HPDE6-E6E7 (cell line): ENCODE results near the gene PKNOX1.
"Not testable (repeated sequence)": the region's sequence is repeated elsewhere in the genome, so short reads cannot be mapped to it uniquely, and the experiment has no call there.

Experiments used
- DNase-seq: peaks from one replicate; pipeline ENCODE4 v3.0.0; 2011; ENCODE audit warnings: missing footprints; ENCODE audit errors: extremely low spot score

The PKNOX1 gene

DNA sequence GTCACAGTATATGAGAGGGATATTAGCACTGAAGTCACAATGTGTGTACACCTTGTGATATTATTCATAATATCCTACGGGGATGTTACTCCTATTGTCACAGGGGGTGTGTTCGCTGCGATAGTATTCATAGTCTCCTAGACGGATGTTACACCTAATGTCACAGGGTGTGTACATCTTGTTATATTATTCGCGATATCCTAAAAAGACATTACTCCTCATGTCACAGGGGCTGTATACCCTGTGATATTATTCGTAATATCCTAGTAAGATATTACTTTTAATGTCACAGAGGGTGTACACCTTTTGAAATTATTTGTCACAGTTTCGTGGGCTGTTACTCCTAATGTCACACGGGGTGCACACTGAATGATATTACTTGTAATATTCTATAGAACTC lies 23.2 kb upstream of the PKNOX1 start:
- not testable (repeated sequence) for DNase-seq

DNA sequence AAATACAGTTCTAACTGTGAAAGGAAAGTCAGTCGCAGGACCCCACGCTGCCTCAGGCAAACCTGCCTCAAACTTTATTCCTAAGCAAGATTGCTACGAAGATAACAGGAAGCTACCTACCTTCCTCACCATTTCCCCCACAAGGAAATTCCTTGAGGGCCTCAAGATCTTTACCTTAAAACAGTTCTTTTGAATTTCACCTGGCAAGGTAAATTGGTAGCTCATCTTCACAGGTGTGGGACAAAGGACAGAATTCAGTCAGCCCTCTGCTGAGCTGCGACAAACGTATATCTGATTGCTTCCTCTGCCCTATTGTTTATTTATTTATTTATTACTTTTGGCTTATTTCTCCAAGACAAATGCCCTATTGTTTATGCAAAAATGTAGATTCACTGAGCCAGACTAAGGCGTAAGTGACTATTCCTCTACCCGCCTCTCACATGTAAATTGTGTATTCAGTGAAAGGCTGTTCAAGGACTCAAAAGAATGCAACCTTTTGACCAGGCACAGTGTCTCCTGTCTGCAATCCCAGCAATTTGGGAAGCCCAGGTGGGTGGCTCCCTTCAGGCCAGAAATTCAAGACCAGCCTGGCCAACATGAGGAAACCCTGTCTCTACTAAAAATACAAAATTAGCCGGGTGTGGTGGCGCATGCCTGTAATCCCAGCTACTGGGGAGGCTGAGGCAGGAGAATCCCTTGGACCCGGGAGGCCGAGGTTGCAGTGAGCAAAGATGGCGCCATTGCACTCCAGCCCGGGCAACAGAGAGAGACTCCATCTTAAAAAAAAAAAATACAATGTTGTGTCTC lies 17.3 kb upstream of the PKNOX1 start:
- no peak for DNase-seq

DNA sequence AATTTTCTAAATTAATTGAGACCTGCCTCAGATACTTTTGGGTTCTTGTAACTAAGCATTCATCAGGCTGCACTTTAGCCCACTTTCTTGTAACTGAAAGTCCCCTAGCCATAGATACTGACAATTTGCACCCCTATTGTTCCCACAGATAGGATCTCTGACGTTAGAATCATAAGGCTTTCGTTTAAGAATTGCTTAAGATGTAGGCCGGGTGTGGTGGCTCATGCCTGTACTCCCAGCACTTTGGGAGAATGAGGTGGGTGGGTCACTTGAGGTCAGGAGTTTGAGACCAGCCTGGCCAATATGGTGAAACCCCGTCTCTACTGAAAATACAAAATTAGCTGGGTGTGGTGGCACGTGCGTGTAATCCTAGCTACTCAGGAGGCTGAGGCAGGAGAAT lies 16.2 kb upstream of the PKNOX1 start:
- not testable (repeated sequence) for DNase-seq

DNA sequence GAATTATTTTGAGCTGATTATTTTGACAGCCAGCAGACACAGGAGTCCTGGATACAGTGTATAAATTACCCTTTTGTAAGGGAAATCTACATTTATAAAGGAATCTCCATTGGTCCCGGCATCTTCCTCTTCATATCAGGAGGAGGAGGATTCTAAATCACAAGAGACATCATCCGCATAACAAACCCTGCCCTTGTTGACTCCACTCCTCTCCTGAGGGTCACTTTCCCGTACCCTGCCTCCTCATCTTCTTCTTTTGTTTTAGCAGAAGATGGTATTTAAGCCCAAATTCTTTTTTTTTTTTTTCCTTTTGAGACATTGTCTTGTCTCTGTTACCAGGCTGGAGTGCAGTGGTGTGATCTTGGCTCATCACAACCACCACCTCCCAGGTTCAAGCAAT lies 14.6 kb upstream of the PKNOX1 start:
- DNase-seq, result no peak

DNA sequence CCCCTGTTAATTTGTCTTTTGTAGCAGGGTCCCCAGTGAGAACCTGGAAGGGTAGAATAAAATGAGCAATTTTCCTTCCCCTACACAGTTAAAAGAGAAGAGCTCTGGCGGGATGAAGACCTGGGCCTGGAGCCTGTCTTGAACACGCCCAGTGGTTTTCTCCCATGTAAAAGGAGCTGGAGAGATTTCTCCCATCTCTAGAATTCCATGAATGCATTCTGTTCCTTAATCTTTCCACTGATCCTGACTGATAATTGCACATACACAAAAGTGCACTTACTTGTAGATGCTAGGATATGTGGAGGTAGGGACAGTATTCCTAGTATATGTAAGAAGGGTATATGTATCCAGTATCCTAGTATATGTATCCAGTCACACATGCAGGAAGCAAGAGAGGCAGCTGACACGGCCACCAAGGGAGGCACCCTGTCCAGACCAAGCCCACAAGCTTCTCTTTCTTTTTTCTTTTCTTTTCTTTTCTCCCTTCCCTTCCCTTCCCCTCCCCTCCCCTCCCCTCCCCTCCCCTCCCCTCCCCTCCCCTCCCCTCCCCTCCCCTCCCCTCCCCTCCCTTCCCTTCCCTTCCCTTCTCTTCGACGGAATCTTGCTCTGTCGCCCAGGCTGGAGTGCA lies 11.9 kb upstream of the PKNOX1 start:
- DNase-seq, result no peak

DNA sequence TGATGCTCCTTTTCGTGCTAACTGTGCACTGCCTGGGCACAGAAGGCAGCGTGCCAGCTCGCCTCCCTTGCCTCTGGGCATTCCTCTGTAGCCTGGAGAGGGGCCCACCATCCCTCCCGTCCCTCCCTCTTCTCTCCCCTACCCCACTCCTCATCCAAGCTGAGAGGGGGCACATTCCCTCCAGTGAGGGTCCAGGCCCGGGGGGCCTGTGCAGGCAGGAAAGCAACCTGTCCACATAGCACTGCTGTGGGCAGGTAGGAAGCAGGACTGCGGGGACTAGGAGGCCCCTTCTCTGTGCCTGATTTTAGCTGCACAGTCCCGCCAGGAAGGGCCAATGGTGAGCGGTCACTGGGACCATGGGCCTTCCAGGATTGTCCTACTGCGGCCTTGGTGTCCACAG lies 10.3 kb upstream of the PKNOX1 start:
- DNase-seq, result no peak

DNA sequence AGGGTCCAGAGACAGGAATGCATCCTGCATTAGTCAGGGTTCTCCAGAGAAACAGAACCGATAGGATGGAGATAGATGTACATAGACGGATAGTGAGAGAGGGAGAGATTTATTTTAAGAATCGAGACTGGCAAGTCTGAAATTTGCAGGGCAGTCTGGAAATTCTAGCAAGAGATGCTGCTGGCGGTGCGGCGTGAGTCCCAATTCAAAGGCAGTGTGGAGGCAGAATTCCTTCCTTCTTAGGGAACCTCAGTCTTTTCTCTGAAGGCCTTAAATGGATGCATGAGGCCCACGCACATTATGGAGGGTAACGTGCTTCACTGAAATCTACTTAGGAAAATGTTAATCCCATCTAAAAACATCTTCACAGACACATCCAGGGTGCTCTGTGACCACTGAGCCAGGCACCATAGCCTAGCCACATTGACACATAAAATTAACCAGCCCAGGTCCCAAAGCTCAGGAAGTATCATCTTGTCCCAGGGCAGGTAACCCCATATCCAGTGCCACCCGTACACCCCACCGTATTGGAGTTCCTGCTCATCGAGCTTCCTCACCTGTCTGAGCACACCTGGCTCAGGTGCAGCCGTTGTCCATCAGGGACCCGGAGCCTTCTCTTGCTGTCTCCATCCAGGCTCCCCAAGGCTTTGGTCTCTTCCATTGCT lies 9.7 kb upstream of the PKNOX1 start:
- no peak for DNase-seq

DNA sequence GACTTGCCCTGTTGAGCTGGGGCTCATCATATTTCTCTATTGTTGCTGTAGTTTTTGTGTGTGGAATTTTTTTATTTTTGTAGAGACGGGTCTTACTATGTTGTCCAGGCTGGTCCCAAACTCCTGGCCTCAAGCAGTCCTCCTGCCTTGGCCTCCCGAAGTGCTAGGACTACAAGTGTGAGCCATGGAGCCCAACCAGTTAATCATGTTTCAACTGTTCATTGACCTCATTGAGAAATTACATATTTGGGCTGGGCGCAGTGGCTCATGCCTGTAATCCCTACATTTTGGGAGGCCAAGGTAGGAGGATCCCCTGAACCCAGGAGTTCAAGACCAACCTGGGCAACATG lies 9.2 kb upstream of the PKNOX1 start:
- no peak for DNase-seq

DNA sequence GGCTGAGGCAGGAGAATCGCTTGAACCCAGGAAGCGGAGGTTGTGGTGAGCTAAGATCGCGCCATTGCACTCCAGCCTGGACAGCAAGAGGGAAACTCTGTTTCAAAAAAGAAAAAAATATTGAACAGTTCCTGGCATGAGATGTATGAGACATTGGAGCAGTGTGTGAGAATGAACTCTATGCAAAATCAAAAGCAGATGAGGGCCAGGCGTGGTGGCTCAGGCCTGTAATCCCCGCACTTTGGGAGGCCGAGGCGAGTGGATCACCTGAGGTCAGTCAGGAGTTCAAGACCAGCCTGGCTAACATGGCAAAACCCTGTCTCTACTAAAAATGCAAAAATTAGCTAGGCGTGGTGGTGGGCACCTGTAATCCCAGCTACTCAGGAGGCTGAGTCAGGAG lies 6.7 kb upstream of the PKNOX1 start:
- DNase-seq, result not testable (repeated sequence)

DNA sequence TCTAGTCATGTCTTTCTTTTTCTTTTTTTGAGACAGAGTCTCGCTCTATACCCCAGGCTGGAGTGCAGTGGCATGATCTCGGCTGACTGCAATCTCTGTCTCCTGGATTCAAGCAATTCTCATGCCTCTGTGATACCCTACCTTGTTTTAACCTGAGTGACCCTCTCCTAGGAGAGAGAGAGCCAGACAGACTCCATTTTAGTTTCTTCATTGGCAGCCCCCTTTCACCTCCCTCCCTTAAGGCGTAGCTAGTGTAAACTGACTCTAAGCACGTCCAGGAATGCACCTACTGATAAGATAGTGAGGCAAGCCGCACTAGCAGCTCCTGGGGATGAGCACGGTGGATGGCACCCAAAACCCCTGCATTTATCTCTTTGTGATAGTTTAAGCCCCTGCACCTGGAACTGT lies 5.2 kb upstream of the PKNOX1 start:
- DNase-seq, result no peak

DNA sequence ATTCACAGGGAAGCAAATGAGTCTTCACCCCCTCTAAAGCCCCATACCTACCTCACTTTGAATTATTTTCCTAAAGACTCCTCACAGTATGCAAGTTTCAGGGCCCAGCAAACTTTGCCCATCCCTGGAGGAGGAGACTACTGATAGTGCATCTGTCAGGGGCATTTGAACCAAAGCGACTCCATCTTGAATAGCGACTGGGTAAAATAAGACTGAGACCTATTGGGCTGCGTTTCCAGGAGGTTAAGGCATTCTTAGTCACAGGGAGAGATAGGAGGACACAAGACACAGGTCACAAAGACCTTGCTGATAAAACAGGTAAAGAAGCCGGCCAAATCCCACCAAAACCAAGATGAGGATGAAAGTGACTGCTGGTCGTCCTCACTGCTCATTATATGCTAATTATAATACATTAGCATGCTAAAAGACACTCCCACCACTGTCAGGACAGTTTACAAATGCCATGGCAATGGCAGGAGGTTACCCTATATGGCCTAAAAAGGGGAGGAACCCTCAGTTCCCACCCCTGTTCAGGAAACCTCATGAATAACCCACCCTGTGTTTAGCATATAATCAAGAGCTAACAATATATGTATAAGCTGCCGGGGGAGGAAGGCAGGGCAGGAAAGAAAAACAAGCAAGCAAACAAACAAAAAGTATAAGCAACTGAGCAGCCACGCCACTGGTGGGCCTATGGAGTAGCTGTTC lies 3.3 kb upstream of the PKNOX1 start:
- no peak for DNase-seq

DNA sequence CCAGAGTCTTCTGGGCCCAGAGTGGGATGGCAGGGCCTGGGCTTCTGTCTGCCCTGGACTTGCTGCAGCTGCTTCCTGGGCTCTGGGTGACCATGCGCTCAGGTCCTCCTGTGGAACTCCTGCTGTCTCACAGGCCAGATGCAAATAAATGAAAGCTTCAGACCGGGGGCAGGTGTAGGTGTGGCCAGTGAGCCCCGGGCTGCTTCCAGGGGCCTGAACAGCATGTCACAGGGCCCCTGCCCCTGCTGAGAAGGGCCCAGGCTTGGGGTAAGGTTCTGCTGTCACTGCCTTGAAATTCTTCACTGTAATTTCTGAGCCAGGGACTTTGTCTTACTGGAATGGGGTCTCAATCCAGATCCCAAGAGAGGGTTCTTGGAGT lies 2.5 kb upstream of the PKNOX1 start:
- no peak for DNase-seq

DNA sequence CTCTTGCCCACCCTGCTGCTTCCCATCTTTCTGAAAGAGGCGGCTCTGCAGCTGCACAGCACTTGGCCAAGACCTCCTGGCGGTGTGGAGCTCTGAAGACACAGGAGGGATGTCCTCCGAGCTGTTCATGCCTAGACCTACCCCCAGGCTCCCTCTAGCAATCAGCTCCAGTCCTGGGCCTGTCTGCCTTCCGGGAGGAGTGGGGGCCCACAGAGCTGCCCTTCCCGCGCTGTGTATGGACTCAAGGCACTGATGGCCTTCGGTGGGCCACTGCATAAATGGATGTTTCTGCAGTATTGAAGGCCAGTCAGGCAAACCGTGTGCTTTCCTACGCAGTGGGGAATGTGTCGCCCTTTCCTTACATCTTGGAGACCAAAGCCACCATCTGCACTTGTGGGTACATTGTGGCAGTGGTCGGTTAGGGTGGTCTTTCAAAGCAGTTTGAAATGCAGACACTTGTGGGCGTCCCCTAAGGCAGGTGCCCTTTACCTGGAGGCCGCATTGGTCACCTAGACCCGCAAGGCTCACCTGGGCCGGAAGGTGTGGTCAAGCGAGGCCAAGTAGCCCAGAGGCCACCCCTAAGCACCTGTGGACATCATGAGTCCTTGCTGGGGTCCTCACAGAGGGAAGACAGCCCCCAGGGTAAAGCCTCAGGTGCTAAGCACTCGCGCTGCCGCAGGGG lies 912 bp upstream of the PKNOX1 start:
- DNase-seq, result no peak

DNA sequence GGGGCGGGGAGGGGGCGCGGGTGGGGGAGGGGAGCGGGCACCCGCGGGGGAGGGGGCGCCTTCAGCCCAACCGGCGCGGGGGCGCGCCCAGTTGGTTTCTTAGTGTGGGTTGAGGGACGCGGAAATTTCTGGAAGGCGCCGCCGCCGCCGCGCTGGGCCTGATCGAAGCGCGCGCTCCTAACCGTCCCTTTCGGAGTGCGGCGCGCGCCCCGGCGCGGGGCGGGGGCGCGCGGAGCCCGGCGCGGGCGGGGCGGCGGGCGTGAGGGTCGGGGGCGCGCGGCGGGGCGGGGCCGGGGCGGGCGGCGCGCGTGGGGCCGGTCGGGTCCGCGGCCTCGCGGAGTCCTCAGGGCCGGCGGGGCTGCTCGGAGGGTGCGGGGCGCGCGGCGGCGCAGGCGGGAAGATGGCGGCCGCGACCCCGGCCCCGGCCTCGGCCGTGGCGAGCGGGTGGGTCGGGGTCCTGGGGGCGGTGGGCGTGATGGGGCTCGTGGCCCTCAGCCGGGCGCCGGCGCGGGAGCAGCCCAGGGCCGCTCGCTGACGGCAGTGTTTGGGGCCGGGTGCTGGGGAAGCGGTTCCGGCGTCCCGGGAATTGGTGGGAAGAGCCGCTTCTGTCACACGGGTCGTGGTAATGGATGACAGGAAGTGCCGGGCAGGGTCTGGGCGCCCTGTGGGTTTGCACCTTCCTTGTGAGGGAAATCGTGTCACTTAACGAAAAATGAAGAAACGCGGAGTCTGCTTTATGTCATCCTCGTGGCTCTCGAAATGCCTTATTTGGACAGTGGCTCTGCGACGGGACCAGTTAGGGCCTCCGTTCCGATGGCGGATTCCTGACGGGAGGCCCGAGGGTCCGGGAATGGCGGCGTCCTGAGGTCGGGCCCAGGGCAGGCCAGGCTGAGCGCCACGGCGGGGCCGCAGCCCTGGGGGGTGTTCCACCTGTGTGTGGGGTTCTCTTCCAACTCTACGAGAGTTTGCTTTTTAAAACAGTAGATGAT lies 764 bp downstream of the PKNOX1 start:
- DNase-seq, result peak; percentile 37

DNA sequence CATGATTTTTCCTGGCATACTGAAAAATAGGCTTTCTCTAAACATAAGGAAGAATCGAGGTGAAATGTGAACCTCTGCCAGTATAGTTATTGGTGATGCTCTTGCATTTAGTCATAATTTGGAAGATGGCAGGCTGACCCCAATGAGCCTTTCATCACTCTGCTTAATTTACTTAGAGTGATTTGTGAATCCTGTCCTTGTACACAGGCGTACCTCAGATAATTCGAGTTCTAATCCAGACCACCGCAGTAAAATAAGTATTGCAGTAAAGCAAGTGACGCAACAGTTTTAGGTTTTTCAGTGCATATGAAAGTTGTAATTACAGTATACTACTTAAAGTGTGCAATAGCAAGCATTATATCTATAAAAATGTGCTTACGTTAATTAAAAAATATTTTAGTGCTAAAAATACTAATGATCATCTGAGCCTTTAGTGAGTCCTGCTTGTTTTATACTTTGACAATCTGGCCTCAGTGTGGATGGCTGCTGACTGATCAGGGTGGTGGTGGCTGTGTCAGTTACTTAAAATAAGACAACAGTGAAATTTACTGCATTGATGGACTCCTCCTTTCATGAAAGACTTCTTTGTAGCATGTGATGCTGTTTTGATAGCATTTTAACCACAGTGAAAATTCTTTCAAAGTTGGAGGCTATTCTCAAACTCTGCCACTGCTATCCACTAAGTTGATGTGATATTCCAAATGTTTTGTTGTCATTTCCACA lies 1.7 kb downstream of the PKNOX1 start:
- DNase-seq, result no peak

DNA sequence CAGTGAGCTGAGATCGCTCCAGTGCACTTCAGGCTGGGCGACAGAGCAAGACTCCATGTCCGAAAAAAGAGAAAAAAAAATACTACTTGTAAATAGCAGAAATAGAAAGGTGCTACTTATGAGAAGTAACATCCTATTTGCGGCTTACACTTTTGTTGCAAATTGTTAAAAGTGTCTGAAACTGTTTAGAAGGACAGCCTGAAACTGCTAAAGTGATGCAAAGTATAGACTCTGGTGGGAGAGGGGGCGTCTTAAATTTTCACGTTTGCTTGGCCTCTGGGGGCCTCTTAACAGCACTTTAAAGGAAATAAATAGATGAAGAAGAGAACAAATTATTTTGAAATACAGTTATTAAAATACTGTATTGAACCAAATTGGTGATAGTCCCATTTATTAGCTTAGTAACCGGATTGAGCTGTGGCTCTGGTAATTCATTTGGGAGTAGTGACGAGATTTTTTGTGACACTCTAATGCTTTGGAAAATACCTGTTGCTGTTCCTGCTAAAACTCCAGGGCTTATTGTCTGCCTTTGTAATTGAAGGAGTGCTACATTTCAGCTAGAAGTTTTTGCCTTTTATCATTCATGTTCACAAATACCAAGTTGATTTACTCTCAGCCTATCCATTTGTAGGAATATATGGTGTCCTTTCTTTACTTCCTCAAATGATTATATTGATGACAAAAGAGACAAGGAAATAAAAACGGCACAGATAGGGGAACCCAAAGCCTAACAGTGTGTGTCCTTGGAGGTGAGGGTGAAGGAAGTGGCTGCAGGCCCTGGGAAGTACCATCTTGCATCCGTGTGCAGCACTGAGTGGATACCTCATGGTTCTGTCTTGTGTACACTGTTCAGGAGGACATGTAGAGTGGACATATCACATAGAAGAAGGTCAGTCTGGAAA lies 6.2 kb downstream of the PKNOX1 start:
- no peak for DNase-seq

DNA sequence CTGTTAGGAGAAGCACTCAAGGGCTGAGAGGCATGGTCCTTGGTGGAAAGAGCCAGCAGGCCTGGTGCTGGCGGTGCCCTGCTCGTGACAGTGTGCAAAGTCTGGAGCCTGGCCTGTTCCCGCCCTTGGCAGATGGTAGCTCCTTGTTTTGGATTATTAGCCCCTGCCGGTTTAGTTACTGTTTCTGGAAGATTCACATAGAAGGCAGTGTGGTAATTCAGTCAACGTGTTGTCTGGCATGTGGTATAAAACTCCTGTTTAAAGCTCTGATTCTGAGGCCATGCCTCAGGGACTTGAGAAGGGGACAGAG lies 6.8 kb downstream of the PKNOX1 start:
- DNase-seq, result no peak

DNA sequence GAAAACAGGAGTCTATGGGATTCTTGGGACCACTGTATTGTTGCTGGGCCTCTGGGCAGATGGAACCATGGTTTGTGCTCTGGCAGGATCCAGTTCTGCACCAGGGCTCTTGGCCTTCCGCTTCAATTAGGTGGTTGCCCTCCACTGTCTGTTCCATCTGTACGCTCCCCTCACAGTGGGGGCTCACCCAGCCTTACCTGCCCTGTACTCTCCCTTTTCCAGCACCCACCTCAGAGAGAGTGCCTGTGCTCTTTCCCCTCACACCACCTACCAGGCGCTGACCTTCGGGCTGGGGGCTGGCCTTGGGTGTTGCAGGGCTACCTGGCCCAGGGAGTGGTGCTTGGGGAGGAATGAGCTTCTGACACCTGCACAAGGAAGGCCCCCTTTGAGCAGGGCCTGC lies 7.5 kb downstream of the PKNOX1 start:
- no peak for DNase-seq

DNA sequence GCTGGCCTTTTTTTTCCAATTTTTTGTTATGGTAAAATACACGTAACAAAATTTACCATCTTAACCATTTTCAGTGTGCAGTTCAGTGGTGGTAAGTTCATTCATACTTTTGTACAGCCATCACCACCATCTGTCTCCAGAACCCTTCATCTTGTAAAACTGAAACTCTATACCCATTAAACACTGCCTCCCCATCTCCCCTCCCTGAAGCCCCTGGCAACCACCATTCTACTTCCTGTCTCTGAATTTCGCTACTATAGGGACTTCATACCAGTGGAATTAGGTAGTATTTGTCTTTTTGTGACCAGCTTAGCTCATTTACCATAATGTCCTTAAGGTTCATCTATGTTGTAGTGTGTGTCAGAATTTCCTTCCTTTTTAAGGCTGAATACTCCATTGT lies 8.7 kb downstream of the PKNOX1 start:
- no peak for DNase-seq
